ENCODE results near the gene STAB2.
A peak's percentile ranks its signal among the peaks of the same experiment; 100 is the strongest.

STAB2 gene

DNA sequence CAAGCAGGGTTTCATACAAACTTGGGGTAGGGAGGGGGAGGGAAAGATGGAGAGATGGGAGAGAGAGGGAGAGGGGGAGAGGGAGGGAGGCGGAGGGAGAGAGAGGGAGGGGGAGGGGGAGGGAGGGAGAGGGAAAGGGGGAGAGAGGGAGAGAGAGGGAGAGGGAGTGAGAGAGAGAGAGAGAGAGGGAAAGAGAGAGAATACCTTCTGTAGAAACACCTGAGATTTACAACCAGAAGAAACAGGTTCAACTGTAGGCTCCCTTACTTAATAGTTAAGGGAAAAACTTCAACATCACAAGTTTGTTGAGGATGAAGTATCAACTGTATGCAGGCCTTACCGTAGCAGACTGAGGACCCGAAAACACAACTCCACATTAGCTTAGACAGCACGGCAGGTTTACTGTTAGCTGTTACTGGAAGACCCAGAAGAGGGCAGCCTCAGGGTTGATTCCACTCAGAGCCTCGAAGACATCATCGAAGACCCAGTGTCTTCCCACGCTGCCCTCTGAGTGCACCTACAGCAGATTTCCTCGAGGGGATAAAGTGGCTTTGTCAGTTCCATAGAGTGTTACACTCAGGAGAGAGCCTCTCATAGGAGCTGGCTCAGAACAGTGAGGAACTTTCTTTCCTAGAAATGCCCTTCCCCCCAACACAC is 181.5 kb downstream of the STAB2 start:
- no peak overlapping the region for H3K4me3 ChIP-seq (ENCODE audit: low read length)
- H3K36me3 ChIP-seq (ENCODE audit: control insufficient read depth, insufficient read depth, low read length), result peaks cover 14% of the 10 kb centered on the region
- peaks cover 9% of the 10 kb centered on the region for H3K4me1 ChIP-seq (ENCODE audit: control insufficient read depth, insufficient read depth, low read length)
- no peak overlapping the region for H3K9ac ChIP-seq (ENCODE audit: low read length)
- no peaks in the 10 kb centered on the region for H3K27me3 ChIP-seq (ENCODE audit: control insufficient read depth, insufficient read depth, low read length)
- H3K27ac ChIP-seq (ENCODE audit: low read depth, low read length), result no peak overlapping the region

GRCh38 chr12:103769240-103769945 is 182.3 kb downstream of the STAB2 start:
- Histone ChIP-seq H3K27me3 (ENCODE audit: control insufficient read depth, insufficient read depth, low read length) (no peaks in the 10 kb centered on the region), H3K9ac (ENCODE audit: low read length) (no peak overlapping the region), H3K27ac (ENCODE audit: low read depth, low read length) (no peak overlapping the region), H3K4me1 (ENCODE audit: control insufficient read depth, insufficient read depth, low read length) (peaks cover 13% of the 10 kb centered on the region), H3K4me3 (ENCODE audit: low read length) (no peak overlapping the region), H3K36me3 (ENCODE audit: control insufficient read depth, insufficient read depth, low read length) (peaks cover 13% of the 10 kb centered on the region)

DNA sequence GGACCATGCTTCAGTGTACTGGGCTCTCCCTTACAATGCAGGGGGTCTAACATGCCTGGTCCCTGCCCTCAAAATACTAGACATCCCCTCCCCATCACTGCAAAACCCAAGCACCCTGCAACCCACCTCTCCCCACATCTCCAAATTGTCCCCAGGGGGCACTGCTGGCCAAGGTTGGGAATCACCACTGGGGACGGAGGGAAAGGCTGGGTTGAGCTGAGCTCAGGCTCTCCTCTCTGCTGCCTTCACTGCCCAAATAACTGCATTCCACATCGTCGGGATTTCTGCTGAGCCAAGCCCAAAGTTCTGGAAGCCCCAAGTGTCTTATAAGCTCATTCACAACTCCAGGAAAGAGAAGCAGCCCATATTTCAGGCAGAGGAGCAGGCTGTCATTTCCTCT is 184.4 kb downstream of the STAB2 start:
- Histone ChIP-seq H3K9ac (ENCODE audit: low read length) (no peak overlapping the region), H3K27me3 (ENCODE audit: control insufficient read depth, insufficient read depth, low read length) (no peaks in the 10 kb centered on the region), H3K4me3 (ENCODE audit: low read length) (no peak overlapping the region), H3K4me1 (ENCODE audit: control insufficient read depth, insufficient read depth, low read length) (peaks cover 13% of the 10 kb centered on the region), H3K36me3 (ENCODE audit: control insufficient read depth, insufficient read depth, low read length) (peaks cover 6% of the 10 kb centered on the region), H3K27ac (ENCODE audit: low read depth, low read length) (peak overlapping the region; percentile 6)

DNA sequence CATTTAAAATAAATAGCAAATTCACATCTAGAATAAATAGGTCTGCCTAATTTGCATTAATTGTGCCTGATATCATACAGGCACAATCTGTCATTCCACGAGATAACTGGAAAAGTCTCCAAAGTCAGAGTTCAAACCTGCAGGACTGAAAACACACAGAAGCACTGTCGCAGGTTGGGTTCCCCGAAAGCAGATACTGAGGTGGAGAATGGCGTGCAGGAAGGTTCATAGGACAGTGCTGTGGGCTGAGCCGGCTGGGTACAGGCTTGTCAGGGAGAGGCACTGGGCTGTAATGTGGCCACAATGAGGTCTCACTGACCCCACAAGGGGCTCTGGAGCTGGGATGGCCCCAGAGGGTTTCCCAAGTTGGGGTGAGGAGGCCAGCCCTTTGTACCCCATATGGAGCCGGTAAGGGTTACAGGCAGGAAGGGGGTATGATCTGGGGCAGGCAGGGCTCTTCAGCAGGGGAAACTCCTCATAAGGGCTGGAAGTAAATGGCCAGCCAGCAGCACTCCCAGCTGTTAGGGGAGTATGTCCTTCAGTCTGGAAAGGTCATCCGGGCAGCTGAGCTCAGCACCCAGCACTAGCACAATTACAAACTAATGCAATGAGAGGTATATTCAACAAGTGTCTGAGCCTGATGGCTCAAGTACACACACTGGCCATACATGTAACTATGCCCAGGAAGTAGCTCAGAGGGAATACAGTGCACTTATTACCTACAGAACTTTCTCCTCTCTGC is 185.5 kb downstream of the STAB2 start:
- H3K4me1 ChIP-seq (ENCODE audit: control insufficient read depth, insufficient read depth, low read length), result peaks cover 13% of the 10 kb centered on the region

DNA sequence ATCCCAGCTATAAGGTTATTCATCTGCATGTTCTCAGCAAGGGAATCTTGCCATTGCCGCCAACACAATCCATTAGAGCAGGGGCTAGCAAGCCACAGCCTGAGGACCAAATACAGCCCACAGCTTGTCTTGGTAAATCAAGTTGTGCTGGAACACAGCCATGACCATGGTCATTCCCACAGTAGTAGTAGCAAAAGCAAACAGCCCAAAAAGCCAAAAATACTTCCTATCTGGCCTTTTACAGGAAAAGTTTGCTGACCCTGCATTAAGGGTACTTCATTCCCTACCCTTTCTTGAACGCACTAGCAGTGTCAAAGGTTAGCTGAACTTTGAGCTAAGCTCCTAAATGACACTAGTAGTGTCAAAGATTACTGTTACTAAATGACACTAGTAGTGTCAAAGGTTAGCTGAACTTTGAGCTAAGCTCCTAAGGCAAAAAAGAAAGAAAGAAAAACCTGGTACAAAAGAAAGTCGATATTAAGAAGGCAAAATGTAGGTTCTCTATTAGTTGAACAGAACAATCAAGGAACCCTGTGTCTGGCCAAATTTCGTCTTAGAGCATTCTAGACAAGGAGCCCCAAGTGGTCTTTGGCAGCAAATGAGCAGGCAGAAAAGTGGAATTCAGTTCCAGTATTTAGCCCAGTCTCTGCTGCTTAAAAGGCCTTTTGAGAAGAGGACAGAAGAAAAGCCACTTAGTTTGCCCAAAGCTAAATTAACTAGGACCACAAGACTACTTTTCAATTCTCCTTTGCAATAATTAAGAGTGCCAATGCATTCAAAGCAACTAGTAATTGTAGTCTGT is 186.2 kb downstream of the STAB2 start:
- Histone ChIP-seq H3K9ac (ENCODE audit: low read length) (no peak overlapping the region), H3K4me1 (ENCODE audit: control insufficient read depth, insufficient read depth, low read length) (peaks cover 13% of the 10 kb centered on the region), H3K27me3 (ENCODE audit: control insufficient read depth, insufficient read depth, low read length) (no peaks in the 10 kb centered on the region), H3K4me3 (ENCODE audit: low read length) (no peak overlapping the region), H3K27ac (ENCODE audit: low read depth, low read length) (peak overlapping the region; percentile 58), H3K36me3 (ENCODE audit: control insufficient read depth, insufficient read depth, low read length) (peaks cover 16% of the 10 kb centered on the region)

More for the DNA sequence above, 185.5 kb downstream of the STAB2 start:
- Histone ChIP-seq H3K27me3 (ENCODE audit: control insufficient read depth, insufficient read depth, low read length) (no peaks in the 10 kb centered on the region), H3K4me3 (ENCODE audit: low read length) (no peak overlapping the region), H3K27ac (ENCODE audit: low read depth, low read length) (peak overlapping the region; percentile 58), H3K36me3 (ENCODE audit: control insufficient read depth, insufficient read depth, low read length) (peaks cover 13% of the 10 kb centered on the region), H3K9ac (ENCODE audit: low read length) (no peak overlapping the region)

DNA sequence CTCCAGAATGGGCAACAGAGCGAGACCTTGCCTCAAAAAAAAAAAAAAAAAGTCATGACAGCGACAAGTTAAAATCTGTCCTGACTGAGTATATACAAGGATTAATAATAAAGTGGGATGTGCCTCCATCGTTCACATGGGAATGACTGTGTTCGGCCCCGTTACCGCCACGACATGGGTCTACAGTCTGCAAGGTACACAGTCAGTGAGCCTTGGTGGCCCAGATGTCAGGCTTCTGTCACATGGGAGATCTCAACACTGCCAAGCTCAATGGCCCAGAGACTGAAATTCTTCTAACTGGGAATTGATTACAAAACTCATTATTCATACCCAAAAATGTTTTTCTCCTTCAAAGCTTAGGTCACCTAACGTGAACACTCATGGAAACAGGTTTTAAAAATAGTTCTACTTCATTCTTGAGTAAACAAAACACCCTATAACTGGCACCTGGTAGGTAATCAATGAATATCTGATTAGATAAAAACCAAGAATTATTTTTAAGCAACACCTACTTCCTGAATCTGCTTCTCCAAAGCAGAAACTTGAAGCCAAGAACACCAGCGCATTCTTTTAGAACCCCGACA is 188.0 kb downstream of the STAB2 start:
- Histone ChIP-seq H3K9ac (ENCODE audit: low read length) (no peak overlapping the region), H3K27ac (ENCODE audit: low read depth, low read length) (no peak overlapping the region), H3K4me3 (ENCODE audit: low read length) (no peak overlapping the region), H3K27me3 (ENCODE audit: control insufficient read depth, insufficient read depth, low read length) (no peaks in the 10 kb centered on the region), H3K36me3 (ENCODE audit: control insufficient read depth, insufficient read depth, low read length) (peaks cover 13% of the 10 kb centered on the region), H3K4me1 (ENCODE audit: control insufficient read depth, insufficient read depth, low read length) (peaks cover 13% of the 10 kb centered on the region)

DNA sequence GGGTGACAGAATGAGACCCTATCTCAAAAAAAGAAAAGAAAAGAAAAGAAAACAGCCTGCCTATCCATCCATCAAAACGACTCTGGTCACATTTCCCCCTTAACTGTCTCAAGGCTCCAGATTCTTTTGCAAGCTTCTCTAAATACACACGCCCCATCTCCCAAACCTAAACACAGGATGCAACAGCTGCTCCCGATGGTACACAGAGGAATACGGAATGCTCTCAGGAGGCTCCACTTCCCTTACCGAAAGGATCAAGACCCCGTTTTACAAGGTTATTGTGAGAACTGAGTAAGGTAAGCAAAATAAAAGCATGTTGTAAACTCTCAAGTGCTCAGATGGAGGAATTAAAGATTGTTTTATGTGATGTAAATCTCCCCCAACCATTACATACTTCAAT is 191.7 kb downstream of the STAB2 start:
- Histone ChIP-seq H3K36me3 (ENCODE audit: control insufficient read depth, insufficient read depth, low read length) (peaks cover 14% of the 10 kb centered on the region), H3K27ac (ENCODE audit: low read depth, low read length) (no peak overlapping the region), H3K4me1 (ENCODE audit: control insufficient read depth, insufficient read depth, low read length) (peaks cover 3% of the 10 kb centered on the region)

GRCh38 chr12:103779410-103780092 is 192.5 kb downstream of the STAB2 start:
- Histone ChIP-seq H3K27me3 (ENCODE audit: control insufficient read depth, insufficient read depth, low read length) (no peaks in the 10 kb centered on the region), H3K4me1 (ENCODE audit: control insufficient read depth, insufficient read depth, low read length) (no peaks in the 10 kb centered on the region), H3K36me3 (ENCODE audit: control insufficient read depth, insufficient read depth, low read length) (peaks cover 15% of the 10 kb centered on the region), H3K27ac (ENCODE audit: low read depth, low read length) (no peak overlapping the region), H3K4me3 (ENCODE audit: low read length) (no peak overlapping the region), H3K9ac (ENCODE audit: low read length) (no peak overlapping the region)

More for the DNA sequence above, 191.7 kb downstream of the STAB2 start:
- H3K9ac ChIP-seq (ENCODE audit: low read length), result no peak overlapping the region
- no peaks in the 10 kb centered on the region for H3K27me3 ChIP-seq (ENCODE audit: control insufficient read depth, insufficient read depth, low read length)
- H3K4me3 ChIP-seq (ENCODE audit: low read length), result no peak overlapping the region

DNA sequence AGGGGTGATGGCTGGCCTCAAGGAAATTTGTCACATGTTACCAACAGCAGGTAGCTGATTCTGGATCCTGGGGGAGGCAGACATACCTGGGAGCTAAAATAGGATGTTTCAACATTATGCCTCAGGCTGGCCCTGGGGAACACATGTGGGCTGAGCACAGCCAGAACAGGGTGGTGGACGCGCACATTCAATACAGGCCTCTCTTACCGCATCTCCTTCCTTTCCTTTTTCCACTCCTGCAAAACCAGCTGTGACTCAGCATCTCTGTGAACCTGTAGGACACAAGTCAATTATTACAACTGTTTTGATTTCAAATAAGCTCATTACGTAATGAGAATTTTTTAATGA is 193.0 kb downstream of the STAB2 start:
- Histone ChIP-seq H3K36me3 (ENCODE audit: control insufficient read depth, insufficient read depth, low read length) (peaks cover 16% of the 10 kb centered on the region), H3K4me3 (ENCODE audit: low read length) (no peak overlapping the region), H3K9ac (ENCODE audit: low read length) (no peak overlapping the region), H3K27ac (ENCODE audit: low read depth, low read length) (no peak overlapping the region), H3K27me3 (ENCODE audit: control insufficient read depth, insufficient read depth, low read length) (no peaks in the 10 kb centered on the region), H3K4me1 (ENCODE audit: control insufficient read depth, insufficient read depth, low read length) (no peaks in the 10 kb centered on the region)

- Histone ChIP-seq H3K27ac (ENCODE audit: low read depth, low read length) (no peak overlapping the region), H3K36me3 (ENCODE audit: control insufficient read depth, insufficient read depth, low read length) (peaks cover 16% of the 10 kb centered on the region), H3K27me3 (ENCODE audit: control insufficient read depth, insufficient read depth, low read length) (no peaks in the 10 kb centered on the region), H3K9ac (ENCODE audit: low read length) (no peak overlapping the region), H3K4me3 (ENCODE audit: low read length) (no peak overlapping the region), H3K4me1 (ENCODE audit: control insufficient read depth, insufficient read depth, low read length) (no peaks in the 10 kb centered on the region)
Observed at GRCh38 chr12:103780992-103781391, 193.9 kb downstream of the STAB2 start.

DNA sequence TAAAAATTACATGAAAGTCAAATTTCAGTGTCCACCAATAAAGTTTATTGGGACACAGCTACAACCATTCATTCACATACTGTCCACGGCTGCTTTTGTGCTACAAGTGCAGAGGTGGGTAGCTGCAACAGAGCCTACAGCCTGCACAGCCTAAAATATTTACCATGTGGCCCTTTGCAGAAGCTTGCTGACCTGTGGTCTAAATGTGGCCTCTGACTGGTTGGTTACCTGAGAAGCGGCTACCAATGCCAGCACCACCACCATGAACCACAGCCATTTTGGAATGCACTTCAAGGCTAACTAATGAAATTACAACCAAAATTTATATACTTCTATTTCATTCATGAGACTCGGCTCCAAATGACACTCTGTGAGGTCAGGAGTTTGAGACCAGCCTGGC is 195.3 kb downstream of the STAB2 start:
- H3K9ac ChIP-seq (ENCODE audit: low read length), result no peak overlapping the region
- H3K4me1 ChIP-seq (ENCODE audit: control insufficient read depth, insufficient read depth, low read length), result no peaks in the 10 kb centered on the region
- H3K4me3 ChIP-seq (ENCODE audit: low read length), result no peak overlapping the region
- H3K36me3 ChIP-seq (ENCODE audit: control insufficient read depth, insufficient read depth, low read length), result peaks cover 11% of the 10 kb centered on the region
- H3K27me3 ChIP-seq (ENCODE audit: control insufficient read depth, insufficient read depth, low read length), result no peaks in the 10 kb centered on the region
- no peak overlapping the region for H3K27ac ChIP-seq (ENCODE audit: low read depth, low read length)

Measured in rectal smooth muscle tissue (tissue), 1 donor.